Central memory CD8-positive, alpha-beta T cell (primary cell): ENCODE results near the gene SFI1.

Experiments used
- ATAC-seq: fragments of 150-1000 bp; cut with Tn5 transposase; replicated peaks from 2 replicates; pipeline ENCODE4 v1.10.0; 2022; ENCODE audit warnings: mild to moderate bottlenecking, moderate FRiP score, moderate number of reproducible peaks; ENCODE audit not compliant: poor library complexity, severe bottlenecking; ENCODE audit errors: extremely low read depth
- DNase-seq, 2 donors: peaks; one replicate each; pipeline ENCODE4 v3.0.0; 2021; ENCODE audit warnings: low spot score in 2 of 2
- H3K27ac Mint-ChIP-seq: one replicate; pipeline ENCODE4 v1.8.0; 2022; ENCODE audit warnings: low read depth, mild to moderate bottlenecking, moderate library complexity, mixed read lengths
- H3K27me3 Mint-ChIP-seq: one replicate; pipeline ENCODE4 v1.8.0; 2022; ENCODE audit warnings: mixed read lengths
- H3K36me3 Mint-ChIP-seq: one replicate; pipeline ENCODE4 v1.8.0; 2022; ENCODE audit warnings: mild to moderate bottlenecking, moderate library complexity, mixed read lengths; ENCODE audit not compliant: insufficient read depth
- H3K4me1 Mint-ChIP-seq: one replicate; pipeline ENCODE4 v1.8.0; 2022; ENCODE audit warnings: mixed read lengths
- H3K4me3 Mint-ChIP-seq: one replicate; pipeline ENCODE4 v1.8.0; 2022; ENCODE audit warnings: mild to moderate bottlenecking, moderate library complexity, mixed read lengths
- H3K9me3 Mint-ChIP-seq: one replicate; pipeline ENCODE4 v1.8.0; 2022; ENCODE audit warnings: mixed read lengths

The SFI1 gene

GRCh38 chr22:31619611-31620300 lies 123.4 kb downstream of the SFI1 start:
- no peaks in the 10 kb centered on the region for H3K9me3 Mint-ChIP-seq
- ATAC-seq: no peak
- H3K27me3 Mint-ChIP-seq: no peaks in the 10 kb centered on the region
- no peak overlapping the region for H3K4me3 Mint-ChIP-seq
- H3K36me3 Mint-ChIP-seq: peaks cover 50% of the 10 kb centered on the region
- peak overlapping the region; percentile 76 for H3K27ac Mint-ChIP-seq
- DNase-seq: no peak
- peaks cover 21% of the 10 kb centered on the region for H3K4me1 Mint-ChIP-seq

- H3K36me3 Mint-ChIP-seq: peaks cover 54% of the 10 kb centered on the region
- H3K4me3 Mint-ChIP-seq: no peak overlapping the region
- peaks cover 18% of the 10 kb centered on the region for H3K4me1 Mint-ChIP-seq
- H3K27me3 Mint-ChIP-seq: no peaks in the 10 kb centered on the region
- peak overlapping the region; percentile 8 for H3K27ac Mint-ChIP-seq
- no peak for ATAC-seq
- DNase-seq: no peak
- no peaks in the 10 kb centered on the region for H3K9me3 Mint-ChIP-seq
Observed at GRCh38 chr22:31620756-31621480, 124.6 kb downstream of the SFI1 start.

- no peak overlapping the region for H3K4me3 Mint-ChIP-seq
- ATAC-seq (no peak), DNase-seq (no peak)
- H3K4me1 Mint-ChIP-seq: peaks cover 15% of the 10 kb centered on the region
- H3K27ac Mint-ChIP-seq: peak overlapping the region; percentile 13
- no peaks in the 10 kb centered on the region for H3K27me3 Mint-ChIP-seq
- H3K36me3 Mint-ChIP-seq: peaks cover 51% of the 10 kb centered on the region
- H3K9me3 Mint-ChIP-seq: no peaks in the 10 kb centered on the region
Observed at GRCh38 chr22:31621507-31622124, 125.3 kb downstream of the SFI1 start.

- Mint-ChIP-seq H3K4me1 (peaks cover 15% of the 10 kb centered on the region), H3K27ac (peak overlapping the region; percentile 49), H3K9me3 (no peaks in the 10 kb centered on the region), H3K27me3 (no peaks in the 10 kb centered on the region), H3K36me3 (peaks cover 41% of the 10 kb centered on the region), H3K4me3 (no peak overlapping the region)
- ATAC-seq (no peak), DNase-seq (no peak)
Observed at GRCh38 chr22:31622980-31623379, 126.6 kb downstream of the SFI1 start.

GRCh38 chr22:31623592-31624304 lies 127.4 kb downstream of the SFI1 start:
- ATAC-seq (no peak), DNase-seq (no peak)
- H3K36me3 Mint-ChIP-seq: peaks cover 43% of the 10 kb centered on the region
- H3K4me3 Mint-ChIP-seq: no peak overlapping the region
- peaks cover 22% of the 10 kb centered on the region for H3K4me1 Mint-ChIP-seq
- H3K27me3 Mint-ChIP-seq: no peaks in the 10 kb centered on the region
- no peaks in the 10 kb centered on the region for H3K9me3 Mint-ChIP-seq
- H3K27ac Mint-ChIP-seq: peak overlapping the region; percentile 47

- Mint-ChIP-seq H3K27me3 (no peaks in the 10 kb centered on the region), H3K4me1 (peaks cover 32% of the 10 kb centered on the region), H3K4me3 (no peak overlapping the region), H3K27ac (peak overlapping the region; percentile 47), H3K9me3 (no peaks in the 10 kb centered on the region), H3K36me3 (peaks cover 35% of the 10 kb centered on the region)
- ATAC-seq (no peak), DNase-seq (no peak)
Observed at GRCh38 chr22:31625257-31625640, 128.9 kb downstream of the SFI1 start.

GRCh38 chr22:31625661-31626426 lies 129.5 kb downstream of the SFI1 start:
- H3K36me3 Mint-ChIP-seq: peaks cover 31% of the 10 kb centered on the region
- H3K27ac Mint-ChIP-seq: peak overlapping the region; percentile 64
- DNase-seq (no peak), ATAC-seq (no peak)
- H3K27me3 Mint-ChIP-seq: no peaks in the 10 kb centered on the region
- no peaks in the 10 kb centered on the region for H3K9me3 Mint-ChIP-seq
- H3K4me3 Mint-ChIP-seq: no peak overlapping the region
- peaks cover 32% of the 10 kb centered on the region for H3K4me1 Mint-ChIP-seq

- Mint-ChIP-seq H3K36me3 (peaks cover 34% of the 10 kb centered on the region), H3K27ac (peak overlapping the region; percentile 64), H3K9me3 (no peaks in the 10 kb centered on the region), H3K27me3 (no peaks in the 10 kb centered on the region), H3K4me3 (no peak overlapping the region), H3K4me1 (peaks cover 38% of the 10 kb centered on the region)
- ATAC-seq: no peak
- no peak for DNase-seq
Observed at GRCh38 chr22:31626427-31627150, 130.3 kb downstream of the SFI1 start.

GRCh38 chr22:31627223-31627731 lies 130.9 kb downstream of the SFI1 start:
- DNase-seq: no peak
- H3K9me3 Mint-ChIP-seq: no peaks in the 10 kb centered on the region

GRCh38 chr22:31628362-31628761 lies 132.0 kb downstream of the SFI1 start:
- ATAC-seq: no peak
- H3K4me3 Mint-ChIP-seq: peak overlapping the region; percentile 36
- H3K27ac Mint-ChIP-seq: peak overlapping the region; percentile 77
- peaks cover 41% of the 10 kb centered on the region for H3K4me1 Mint-ChIP-seq
- no peaks in the 10 kb centered on the region for H3K27me3 Mint-ChIP-seq
- H3K9me3 Mint-ChIP-seq: no peaks in the 10 kb centered on the region
- peaks cover 35% of the 10 kb centered on the region for H3K36me3 Mint-ChIP-seq
- DNase-seq: no peak

More at GRCh38 chr22:31627223-31627731, 130.9 kb downstream of the SFI1 start:
- H3K4me3 Mint-ChIP-seq: peak overlapping the region; percentile 36
- peaks cover 41% of the 10 kb centered on the region for H3K4me1 Mint-ChIP-seq
- H3K36me3 Mint-ChIP-seq: peaks cover 34% of the 10 kb centered on the region
- H3K27me3 Mint-ChIP-seq: no peaks in the 10 kb centered on the region
- no peak for ATAC-seq
- peak overlapping the region; percentile 77 for H3K27ac Mint-ChIP-seq

- H3K4me1 Mint-ChIP-seq: peaks cover 46% of the 10 kb centered on the region
- H3K27me3 Mint-ChIP-seq: no peaks in the 10 kb centered on the region
- DNase-seq: no peak
- H3K4me3 Mint-ChIP-seq: peak overlapping the region; percentile 87
- H3K27ac Mint-ChIP-seq: peak overlapping the region; percentile 77
- ATAC-seq: no peak
- H3K36me3 Mint-ChIP-seq: peaks cover 36% of the 10 kb centered on the region
- no peaks in the 10 kb centered on the region for H3K9me3 Mint-ChIP-seq
Observed at GRCh38 chr22:31628969-31629708, 132.8 kb downstream of the SFI1 start.
